Measurements from ENCODE around the gene CELSR1. TPM values are rescaled to one million over a fixed set of nuclear protein-coding genes. Genes with fewer than 3 reads are reported as not detected.

CELSR1 gene
- total and polyA plus RNA-seq, 2 donors (not counting 1 experiment from before 2014, with no cell fraction given): 30.2 to 34.8 TPM

- ATAC-seq (ENCODE audit: low read depth) (no peak), DNase-seq (no peak)
- H3K4me1 Mint-ChIP-seq: no peaks in the 10 kb centered on the region
- ChIA-PET POLR2A (no interaction called here), CTCF (interaction anchor here (1.2 kb wide), 1 partner anchor 154 kb away, joined by 3 read pairs; no protein-coding TSS in a partner anchor)
- H4K20me1 ChIP-seq (ENCODE audit: control insufficient read depth, insufficient read depth, low read length, poor library complexity, severe bottlenecking): no peaks in the 10 kb centered on the region
- intact Hi-C loops (cut with micrococcal nuclease): no loop called here
- no peak overlapping the region for H3K27ac ChIP-seq (ENCODE audit: low read length in 2 of 2)
- no peaks in the 10 kb centered on the region for H3K36me3 ChIP-seq (replicated peaks in 1 of 2; ENCODE audit: control extremely low read depth in 1 of 2, control insufficient read depth in 1 of 2, extremely low read depth in 1 of 2, insufficient read depth in 2 of 2, low read length in 1 of 2)
- H3K9me3 ChIP-seq (ENCODE audit: control extremely low read depth in 1 of 3, control insufficient read depth in 2 of 3, insufficient read depth in 1 of 3, low read length in 2 of 3): no peaks in the 10 kb centered on the region
- WGBS (ENCODE audit: insufficient coverage): no CpG with 5 or more reads among the region's 5 CpGs
- no peak overlapping the region for H3K4me3 Mint-ChIP-seq
- no peaks in the 10 kb centered on the region for H3K4me1 ChIP-seq (ENCODE audit: control insufficient read depth in 2 of 2, insufficient read depth in 2 of 2, low read length in 2 of 2)
- no peak overlapping the region for H3K4me3 ChIP-seq (ENCODE audit: control extremely low read depth in 1 of 5, extremely low read depth in 1 of 5, insufficient read depth in 1 of 5, low read depth in 2 of 5, low read length in 4 of 5)
- TF ChIP-seq EZH2 (IDR thresholded peaks at IDR 0.05; ENCODE audit: borderline replicate concordance, insufficient read depth, low read depth, low read length, poor library complexity, severe bottlenecking): no peak
- no peak for TF ChIP-seq CTCF (IDR thresholded peaks at IDR 0.05)
- H3K9ac ChIP-seq (ENCODE audit: low read length): no peak overlapping the region
- no peak overlapping the region for H3K4me2 ChIP-seq (replicated peaks; ENCODE audit: low read depth, low read length, poor library complexity, severe bottlenecking)
- H3K9me3 Mint-ChIP-seq (ENCODE audit: insufficient read depth): no peaks in the 10 kb centered on the region
- H3K79me2 ChIP-seq (ENCODE audit: control insufficient read depth, insufficient read depth, low read length): no peaks in the 10 kb centered on the region
- no peaks in the 10 kb centered on the region for H3K27me3 ChIP-seq (replicated peaks in 1 of 4; ENCODE audit: control extremely low read depth in 1 of 4, control insufficient read depth in 3 of 4, insufficient read depth in 4 of 4, low read length in 3 of 4)
- no peak overlapping the region for H3K27ac Mint-ChIP-seq
- no peak overlapping the region for H2AFZ ChIP-seq (ENCODE audit: insufficient read depth, low read depth, low read length, poor library complexity, severe bottlenecking)
- H3K27me3 Mint-ChIP-seq: peaks cover 10% of the 10 kb centered on the region
Measured at GRCh38 chr22:46521994-46522393, 15.4 kb downstream of the CELSR1 start.

GRCh38 chr22:46520880-46521279 lies 16.5 kb downstream of the CELSR1 start:
- Mint-ChIP-seq H3K27me3 (no peaks in the 10 kb centered on the region), H3K9me3 (ENCODE audit: insufficient read depth) (no peaks in the 10 kb centered on the region), H3K4me1 (no peaks in the 10 kb centered on the region), H3K27ac (no peak overlapping the region), H3K4me3 (no peak overlapping the region)
- H3K36me3 ChIP-seq (replicated peaks in 1 of 2; ENCODE audit: control extremely low read depth in 1 of 2, control insufficient read depth in 1 of 2, extremely low read depth in 1 of 2, insufficient read depth in 2 of 2, low read length in 1 of 2): no peaks in the 10 kb centered on the region
- no peak overlapping the region for H3K27ac ChIP-seq (ENCODE audit: low read length in 2 of 2)
- H3K9ac ChIP-seq (ENCODE audit: low read length): no peak overlapping the region
- H3K9me3 ChIP-seq (ENCODE audit: control extremely low read depth in 1 of 3, control insufficient read depth in 2 of 3, insufficient read depth in 1 of 3, low read length in 2 of 3): no peaks in the 10 kb centered on the region
- intact Hi-C loops (cut with micrococcal nuclease): no loop called here
- ChIA-PET POLR2A (no interaction called here), CTCF (no interaction called here)
- no peak overlapping the region for H2AFZ ChIP-seq (ENCODE audit: insufficient read depth, low read depth, low read length, poor library complexity, severe bottlenecking)
- no peaks in the 10 kb centered on the region for H3K4me1 ChIP-seq (ENCODE audit: control insufficient read depth in 2 of 2, insufficient read depth in 2 of 2, low read length in 2 of 2)
- H4K20me1 ChIP-seq (ENCODE audit: control insufficient read depth, insufficient read depth, low read length, poor library complexity, severe bottlenecking): no peaks in the 10 kb centered on the region
- H3K4me2 ChIP-seq (replicated peaks; ENCODE audit: low read depth, low read length, poor library complexity, severe bottlenecking): no peak overlapping the region
- DNase-seq (no peak), ATAC-seq (ENCODE audit: low read depth) (no peak)
- WGBS (ENCODE audit: insufficient coverage): 92% methylated on average over 8 of the region's 8 CpGs
- H3K79me2 ChIP-seq (ENCODE audit: control insufficient read depth, insufficient read depth, low read length): no peaks in the 10 kb centered on the region
- TF ChIP-seq EZH2 (IDR thresholded peaks at IDR 0.05; ENCODE audit: borderline replicate concordance, insufficient read depth, low read depth, low read length, poor library complexity, severe bottlenecking) (no peak), CTCF (IDR thresholded peaks at IDR 0.05) (no peak)
- no peaks in the 10 kb centered on the region for H3K27me3 ChIP-seq (replicated peaks in 1 of 4; ENCODE audit: control extremely low read depth in 1 of 4, control insufficient read depth in 3 of 4, insufficient read depth in 4 of 4, low read length in 3 of 4)
- H3K4me3 ChIP-seq (ENCODE audit: control extremely low read depth in 1 of 5, extremely low read depth in 1 of 5, insufficient read depth in 1 of 5, low read depth in 2 of 5, low read length in 4 of 5): no peak overlapping the region
